Fibroblast of skin of scalp (primary cell): Measurements from ENCODE around the gene GNPTG. TPM values are rescaled to one million over a fixed set of nuclear protein-coding genes. Genes with fewer than 3 reads are reported as not detected.

Source experiments
- DNase-seq: peaks from one replicate; pipeline ENCODE4 v3.0.0-alpha.2; 2013
- polyA plus RNA-seq, 2 experiments: library from polyadenylated mRNA; unstranded; fragments of 120-200 nt; gene quantifications; one replicate each; pipeline ENCODE4 v1.2.1, GENCODE V29; 2013; ENCODE audit not compliant: insufficient read length in 2 of 2

The GNPTG gene
- polyA plus RNA-seq (2013, experiment 1 of 2; ENCODE audit: insufficient read length): 29.8 TPM
- polyA plus RNA-seq (2013, experiment 2 of 2; ENCODE audit: insufficient read length): 29.2 TPM

GRCh38 chr16:1351582-1352362 is at the start of gene GNPTG, which contains the start of gene TSR3:
Gene GNPTG, plus strand, starts transcription at chr16:1351931. Its CDS starts 35 bp downstream, at chr16:1351966.
Gene TSR3, minus strand, starts transcription at chr16:1351878. Its CDS starts 74 bp downstream, at chr16:1351804.
- DNase-seq: peak; percentile 92

- no peak for DNase-seq
Observed at GRCh38 chr16:1305823-1306222, 45.9 kb upstream of the GNPTG start.

- no peak for DNase-seq
Observed at GRCh38 chr16:1306334-1306733, 45.4 kb upstream of the GNPTG start.

GRCh38 chr16:1308036-1308976 is 43.4 kb upstream of the GNPTG start:
- DNase-seq: no peak

- peak; percentile 99 for DNase-seq
Observed at GRCh38 chr16:1308977-1309885, 42.5 kb upstream of the GNPTG start, which contains the start of gene UBE2I. Gene UBE2I, plus strand, starts transcription at chr16:1309636. Its CDS starts 4,395 bp downstream, at chr16:1314031.

- DNase-seq: no peak
Observed at GRCh38 chr16:1309888-1310831, 41.6 kb upstream of the GNPTG start.

GRCh38 chr16:1310832-1311200 is 40.9 kb upstream of the GNPTG start:
- no peak for DNase-seq

GRCh38 chr16:1311212-1311737 is 40.5 kb upstream of the GNPTG start:
- DNase-seq: no peak

GRCh38 chr16:1311738-1312466 is 39.8 kb upstream of the GNPTG start:
- DNase-seq: no peak

- DNase-seq: no peak
Observed at GRCh38 chr16:1312467-1312816, 39.3 kb upstream of the GNPTG start.

GRCh38 chr16:1312903-1313302 is 38.8 kb upstream of the GNPTG start:
- DNase-seq: no peak

- DNase-seq: no peak
Observed at GRCh38 chr16:1313721-1314369, 37.9 kb upstream of the GNPTG start.

- no peak for DNase-seq
Observed at GRCh38 chr16:1314399-1315068, 37.2 kb upstream of the GNPTG start.

- no peak for DNase-seq
Observed at GRCh38 chr16:1315081-1316032, 36.4 kb upstream of the GNPTG start.

GRCh38 chr16:1316033-1316405 is 35.7 kb upstream of the GNPTG start:
- DNase-seq: no peak

GRCh38 chr16:1317479-1318267 is 34.1 kb upstream of the GNPTG start:
- DNase-seq: no peak

- DNase-seq: no peak
Observed at GRCh38 chr16:1318268-1318545, 33.5 kb upstream of the GNPTG start.
